ENCODE results near the gene TBC1D10A. TPM values are rescaled to one million over a fixed set of nuclear protein-coding genes. Genes with fewer than 3 reads are reported as not detected.
A peak's percentile ranks its signal among the peaks of the same experiment; 100 is the strongest.

Gene TBC1D10A
- total and polyA plus RNA-seq, 2 donors (not counting 1 experiment from before 2014, with no cell fraction given), result 10.8 to 11.7 TPM

DNA sequence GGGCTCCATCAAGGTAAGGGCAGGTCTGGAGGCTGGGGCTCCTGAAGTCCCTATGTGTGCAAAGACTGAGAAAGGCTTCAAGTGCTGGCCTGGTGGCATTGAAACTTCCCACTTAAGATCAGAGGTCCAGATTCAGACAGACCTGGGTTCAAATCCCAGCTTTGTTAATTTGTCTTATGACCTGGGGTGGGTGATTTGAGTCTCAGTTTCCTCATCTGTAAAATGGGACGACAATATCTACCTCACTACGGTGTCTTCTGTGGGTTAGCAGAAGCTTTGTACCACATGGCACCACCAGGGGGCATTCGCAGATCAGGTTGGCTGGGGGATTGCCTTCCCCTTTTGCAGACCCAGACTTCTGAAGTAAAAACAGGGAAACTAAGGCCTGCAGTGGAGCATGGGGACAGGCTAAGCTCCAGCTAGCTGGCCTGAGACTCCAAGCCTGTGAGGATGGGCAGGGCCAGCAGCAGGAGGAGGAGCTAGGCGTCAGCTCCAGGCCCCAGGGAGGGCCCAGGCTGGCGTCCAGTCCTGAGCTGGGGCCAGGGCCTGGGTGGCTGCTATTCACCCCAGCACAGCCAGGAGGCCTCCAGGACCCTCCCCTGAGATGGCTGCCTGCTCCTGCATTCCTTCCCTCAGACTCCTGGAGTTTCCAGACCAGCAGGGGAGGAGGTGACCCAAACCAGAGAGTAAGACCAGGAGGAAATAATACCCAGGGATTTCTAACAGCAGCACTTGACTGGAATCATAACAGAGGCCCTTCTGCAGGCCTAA lies 38.9 kb downstream of the TBC1D10A start:
- Histone ChIP-seq H3K4me1 (ENCODE audit: control insufficient read depth, extremely low read depth, insufficient read depth, low read length) (peaks cover 15% of the 10 kb centered on the region), H4K20me1 (ENCODE audit: control insufficient read depth, extremely low read depth, insufficient read depth, low read length) (no peaks in the 10 kb centered on the region), H3K27me3 (ENCODE audit: control insufficient read depth, insufficient read depth, low read length) (no peaks in the 10 kb centered on the region), H3K79me2 (ENCODE audit: control insufficient read depth, insufficient read depth, low read length) (no peaks in the 10 kb centered on the region), H3K9ac (ENCODE audit: insufficient read depth, low read length) (no peak overlapping the region), H2AFZ (ENCODE audit: low read length) (no peak overlapping the region), H3K4me2 (ENCODE audit: extremely low read depth, insufficient read depth, low read length) (no peak overlapping the region), H3K36me3 (ENCODE audit: control insufficient read depth, insufficient read depth, low read length) (peaks cover 2% of the 10 kb centered on the region), H3K4me3 (replicated peaks in 1 of 4; ENCODE audit: control extremely low read depth in 1 of 4, insufficient read depth in 1 of 4, low read depth in 3 of 4, low read length in 4 of 4) (peak overlapping the region in 2 of 4 experiments; percentile 76 to 82), H3K27ac (ENCODE audit: insufficient read depth, low read length) (no peak overlapping the region), H3K9me3 (ENCODE audit: control insufficient read depth, insufficient read depth, low read depth, low read length) (no peaks in the 10 kb centered on the region)
- peak; percentile 90 for DNase-seq (ENCODE audit: low read depth in 2 of 2)
- no peak for TF ChIP-seq EZH2 (IDR thresholded peaks at IDR 0.05; ENCODE audit: low read length, missing control alignments)
- TF ChIP-seq, protein P1, sequence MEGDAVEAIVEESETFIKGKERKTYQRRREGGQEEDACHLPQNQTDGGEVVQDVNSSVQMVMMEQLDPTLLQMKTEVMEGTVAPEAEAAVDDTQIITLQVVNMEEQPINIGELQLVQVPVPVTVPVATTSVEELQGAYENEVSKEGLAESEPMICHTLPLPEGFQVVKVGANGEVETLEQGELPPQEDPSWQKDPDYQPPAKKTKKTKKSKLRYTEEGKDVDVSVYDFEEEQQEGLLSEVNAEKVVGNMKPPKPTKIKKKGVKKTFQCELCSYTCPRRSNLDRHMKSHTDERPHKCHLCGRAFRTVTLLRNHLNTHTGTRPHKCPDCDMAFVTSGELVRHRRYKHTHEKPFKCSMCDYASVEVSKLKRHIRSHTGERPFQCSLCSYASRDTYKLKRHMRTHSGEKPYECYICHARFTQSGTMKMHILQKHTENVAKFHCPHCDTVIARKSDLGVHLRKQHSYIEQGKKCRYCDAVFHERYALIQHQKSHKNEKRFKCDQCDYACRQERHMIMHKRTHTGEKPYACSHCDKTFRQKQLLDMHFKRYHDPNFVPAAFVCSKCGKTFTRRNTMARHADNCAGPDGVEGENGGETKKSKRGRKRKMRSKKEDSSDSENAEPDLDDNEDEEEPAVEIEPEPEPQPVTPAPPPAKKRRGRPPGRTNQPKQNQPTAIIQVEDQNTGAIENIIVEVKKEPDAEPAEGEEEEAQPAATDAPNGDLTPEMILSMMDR (conservative IDR thresholded peaks at IDR 0.05 in 1 of 2, IDR thresholded peaks at IDR 0.05 in 1 of 2; ENCODE audit: low read depth in 1 of 2, low read length in 2 of 2), result peak; percentile 53 to 54

DNA sequence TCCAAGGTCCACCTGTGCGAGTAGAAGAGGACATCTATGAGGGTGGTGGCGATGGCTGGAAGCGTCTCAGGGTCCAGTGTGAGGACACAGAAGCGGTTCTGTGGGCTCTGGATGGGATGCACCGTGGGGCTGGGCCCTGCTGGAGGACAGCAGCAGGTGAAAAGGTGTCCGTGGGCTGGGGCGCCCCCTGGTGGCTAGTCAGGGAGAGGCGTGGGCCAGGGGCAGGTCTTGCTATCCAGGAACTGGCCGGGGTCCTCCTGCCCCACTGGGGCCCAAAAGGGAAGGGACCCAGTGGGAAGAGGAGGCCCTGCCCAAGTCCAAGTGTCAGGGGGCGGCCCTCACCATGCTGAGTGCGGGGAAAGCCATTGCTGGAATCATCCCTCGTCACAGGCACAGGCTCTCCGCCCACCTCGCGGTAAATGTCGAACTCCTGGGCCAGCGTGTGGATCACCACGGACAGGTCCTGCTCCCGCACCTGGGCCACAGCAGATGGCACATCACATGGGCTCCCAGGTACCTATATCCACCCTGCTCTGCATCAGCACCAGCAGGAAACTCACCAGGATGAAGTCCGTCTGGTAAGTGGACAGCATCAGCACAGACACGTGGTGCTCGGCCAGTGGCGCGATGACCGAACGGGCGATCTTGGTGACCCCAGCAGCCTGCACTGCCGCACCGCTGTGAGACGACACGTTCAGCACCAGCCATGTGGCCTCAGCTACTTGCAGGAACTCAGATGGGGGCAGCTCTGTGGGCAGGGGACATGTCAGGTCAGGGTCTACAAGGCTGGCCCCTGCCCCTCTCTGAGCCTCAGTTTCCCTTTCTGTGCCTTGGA lies 39.7 kb downstream of the TBC1D10A start:
- H3K36me3 ChIP-seq (ENCODE audit: control insufficient read depth, insufficient read depth, low read length), result no peaks in the 10 kb centered on the region
- no peak overlapping the region for H3K9ac ChIP-seq (ENCODE audit: insufficient read depth, low read length)
- no peaks in the 10 kb centered on the region for H3K9me3 ChIP-seq (ENCODE audit: control insufficient read depth, insufficient read depth, low read depth, low read length)
- H3K79me2 ChIP-seq (ENCODE audit: control insufficient read depth, insufficient read depth, low read length), result no peaks in the 10 kb centered on the region
- TF ChIP-seq EZH2 (IDR thresholded peaks at IDR 0.05; ENCODE audit: low read length, missing control alignments), result no peak
- TF ChIP-seq, protein P1 (conservative IDR thresholded peaks at IDR 0.05 in 1 of 2, IDR thresholded peaks at IDR 0.05 in 1 of 2; ENCODE audit: low read depth in 1 of 2, low read length in 2 of 2), result peak; percentile 62 to 73
- peaks cover 15% of the 10 kb centered on the region for H3K4me1 ChIP-seq (ENCODE audit: control insufficient read depth, extremely low read depth, insufficient read depth, low read length)
- no peak overlapping the region for H3K4me3 ChIP-seq (replicated peaks in 1 of 4; ENCODE audit: control extremely low read depth in 1 of 4, insufficient read depth in 1 of 4, low read depth in 3 of 4, low read length in 4 of 4)
- no peaks in the 10 kb centered on the region for H4K20me1 ChIP-seq (ENCODE audit: control insufficient read depth, extremely low read depth, insufficient read depth, low read length)
- H3K4me2 ChIP-seq (ENCODE audit: extremely low read depth, insufficient read depth, low read length), result no peak overlapping the region
- DNase-seq (ENCODE audit: low read depth in 2 of 2), result peak; percentile 29 to 38
- no peaks in the 10 kb centered on the region for H3K27me3 ChIP-seq (ENCODE audit: control insufficient read depth, insufficient read depth, low read length)
- no peak overlapping the region for H2AFZ ChIP-seq (ENCODE audit: low read length)
- no peak overlapping the region for H3K27ac ChIP-seq (ENCODE audit: insufficient read depth, low read length)

DNA sequence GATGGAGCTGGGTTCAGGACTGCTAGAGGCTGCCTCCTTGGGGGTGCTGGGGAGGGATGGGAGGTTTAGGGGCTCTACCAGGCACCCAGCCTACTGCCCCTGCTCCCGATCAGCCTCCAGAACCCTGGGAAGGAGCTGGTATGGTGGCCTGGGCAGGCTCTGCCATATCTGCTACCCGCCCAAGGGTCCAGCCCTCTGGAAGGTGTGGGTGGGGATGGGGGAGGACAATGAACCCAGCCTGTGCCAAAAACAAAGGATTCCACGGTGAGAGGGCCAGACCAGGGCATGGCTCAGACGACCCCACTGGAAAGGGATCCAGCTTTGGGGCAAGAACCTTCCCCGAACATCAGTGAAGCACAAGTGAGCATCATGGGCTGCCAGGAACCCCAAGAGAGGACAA lies 40.4 kb downstream of the TBC1D10A start:
- TF ChIP-seq, protein P1 (conservative IDR thresholded peaks at IDR 0.05 in 1 of 2, IDR thresholded peaks at IDR 0.05 in 1 of 2; ENCODE audit: low read depth in 1 of 2, low read length in 2 of 2), result no peak
- no peak for TF ChIP-seq EZH2 (IDR thresholded peaks at IDR 0.05; ENCODE audit: low read length, missing control alignments)
- H3K27ac ChIP-seq (ENCODE audit: insufficient read depth, low read length), result no peak overlapping the region
- no peaks in the 10 kb centered on the region for H3K9me3 ChIP-seq (ENCODE audit: control insufficient read depth, insufficient read depth, low read depth, low read length)
- no peaks in the 10 kb centered on the region for H3K27me3 ChIP-seq (ENCODE audit: control insufficient read depth, insufficient read depth, low read length)
- no peak overlapping the region for H2AFZ ChIP-seq (ENCODE audit: low read length)
- peaks cover 15% of the 10 kb centered on the region for H3K4me1 ChIP-seq (ENCODE audit: control insufficient read depth, extremely low read depth, insufficient read depth, low read length)
- H4K20me1 ChIP-seq (ENCODE audit: control insufficient read depth, extremely low read depth, insufficient read depth, low read length), result no peaks in the 10 kb centered on the region
- H3K9ac ChIP-seq (ENCODE audit: insufficient read depth, low read length), result no peak overlapping the region
- no peak overlapping the region for H3K4me3 ChIP-seq (replicated peaks in 1 of 4; ENCODE audit: control extremely low read depth in 1 of 4, insufficient read depth in 1 of 4, low read depth in 3 of 4, low read length in 4 of 4)
- H3K36me3 ChIP-seq (ENCODE audit: control insufficient read depth, insufficient read depth, low read length), result no peaks in the 10 kb centered on the region
- H3K79me2 ChIP-seq (ENCODE audit: control insufficient read depth, insufficient read depth, low read length), result no peaks in the 10 kb centered on the region
- H3K4me2 ChIP-seq (ENCODE audit: extremely low read depth, insufficient read depth, low read length), result no peak overlapping the region
- no peak for DNase-seq (ENCODE audit: low read depth in 2 of 2)
